GM21786 (cell line): ENCODE results near the gene TLCD3B.

Source experiments
- ATAC-seq: cut with Tn5 transposase; IDR thresholded peaks from one replicate; pipeline ENCODE4 v1.9.1; 2021; ENCODE audit not compliant: unreplicated experiment

The TLCD3B gene

DNA sequence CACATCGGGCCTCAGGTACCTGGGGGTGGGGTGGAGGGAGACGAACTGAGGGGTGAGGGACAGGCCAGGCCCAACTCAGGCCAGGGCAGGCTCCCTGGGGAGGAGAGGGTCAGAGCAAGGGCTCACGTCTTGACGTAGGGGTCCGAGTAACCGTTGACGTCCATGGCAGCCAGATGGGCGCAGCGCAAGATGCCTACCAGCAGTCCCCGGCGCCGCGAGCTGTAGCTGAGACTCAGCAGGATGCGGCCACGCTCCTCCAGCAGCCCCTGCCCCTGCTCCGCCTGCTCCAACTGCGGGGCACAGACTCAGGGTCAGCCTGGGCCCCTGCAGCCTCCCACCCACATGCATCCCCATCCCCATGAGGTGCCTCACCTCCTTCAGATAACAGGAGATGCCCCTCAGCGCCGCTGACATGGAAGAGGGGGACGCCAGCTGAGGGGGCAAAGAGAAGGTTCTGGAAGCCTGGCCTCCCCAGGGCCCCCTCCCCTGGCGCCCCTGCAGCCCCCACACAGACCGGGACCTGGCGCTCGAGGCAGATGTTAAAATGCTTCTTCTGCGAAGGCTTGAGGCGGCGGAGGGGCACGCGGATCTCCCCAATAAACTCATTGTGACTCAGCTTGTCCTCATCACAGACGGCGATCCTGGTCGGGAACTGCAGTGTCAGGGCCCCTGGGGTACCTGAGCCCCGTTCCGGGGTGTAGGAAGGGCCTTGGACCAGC, 24.3 kb downstream of the TLCD3B start:
- no peak for ATAC-seq

DNA sequence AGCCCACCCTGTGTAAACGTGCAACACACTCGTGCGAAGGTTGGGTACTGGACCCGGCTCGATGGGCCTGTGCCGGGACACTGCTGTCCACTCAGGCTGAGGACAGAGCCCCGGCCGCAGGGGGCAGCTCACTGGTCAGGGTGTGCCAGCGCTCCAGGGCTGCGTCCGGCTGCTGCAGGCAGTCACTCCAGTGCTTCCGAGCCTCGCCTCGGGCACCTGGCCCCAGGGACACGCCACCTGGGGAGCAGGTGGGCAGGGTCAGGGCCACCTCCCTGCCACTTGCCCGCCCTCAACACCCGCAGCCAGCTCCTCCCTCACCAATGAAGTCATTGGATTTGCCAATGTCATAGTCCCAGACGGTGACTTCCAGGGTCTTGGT, 25.0 kb downstream of the TLCD3B start:
- ATAC-seq = no peak

DNA sequence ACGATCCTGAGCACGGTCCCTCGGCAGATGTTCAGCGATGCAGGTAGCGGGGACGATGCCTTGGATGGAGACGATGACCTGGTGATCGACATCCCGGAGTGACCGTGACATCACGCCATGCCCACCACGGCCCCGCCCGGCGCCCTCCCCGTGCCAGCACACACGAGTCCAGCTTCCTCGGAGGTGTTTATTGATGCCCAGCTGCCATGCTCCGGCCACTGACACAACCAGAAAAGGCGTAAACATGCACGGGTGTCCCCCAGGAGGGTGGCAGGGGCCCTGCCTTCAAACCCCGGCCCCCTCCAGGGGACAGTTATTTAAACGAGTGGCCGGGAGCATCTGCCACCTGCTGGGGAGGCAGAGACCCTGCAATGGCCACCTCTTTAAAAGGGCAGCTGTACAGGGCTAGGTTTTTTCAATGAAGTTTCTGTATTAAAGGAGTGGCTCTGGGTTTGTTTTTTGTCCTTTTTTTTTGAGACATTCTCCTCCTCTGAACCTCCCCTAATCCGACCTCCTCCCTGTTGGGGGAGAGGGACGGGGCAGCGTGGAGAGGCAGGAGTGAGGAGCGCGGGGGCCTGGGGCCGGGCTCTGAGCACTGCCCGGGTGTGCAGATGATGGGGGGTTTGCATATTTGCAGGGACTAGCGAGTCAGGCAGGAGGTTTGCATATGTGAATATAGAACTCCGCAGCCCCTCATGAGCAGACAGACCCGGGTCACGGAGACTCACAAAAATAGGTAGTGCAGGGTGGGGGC, 25.6 kb downstream of the TLCD3B start:
- no peak for ATAC-seq

DNA sequence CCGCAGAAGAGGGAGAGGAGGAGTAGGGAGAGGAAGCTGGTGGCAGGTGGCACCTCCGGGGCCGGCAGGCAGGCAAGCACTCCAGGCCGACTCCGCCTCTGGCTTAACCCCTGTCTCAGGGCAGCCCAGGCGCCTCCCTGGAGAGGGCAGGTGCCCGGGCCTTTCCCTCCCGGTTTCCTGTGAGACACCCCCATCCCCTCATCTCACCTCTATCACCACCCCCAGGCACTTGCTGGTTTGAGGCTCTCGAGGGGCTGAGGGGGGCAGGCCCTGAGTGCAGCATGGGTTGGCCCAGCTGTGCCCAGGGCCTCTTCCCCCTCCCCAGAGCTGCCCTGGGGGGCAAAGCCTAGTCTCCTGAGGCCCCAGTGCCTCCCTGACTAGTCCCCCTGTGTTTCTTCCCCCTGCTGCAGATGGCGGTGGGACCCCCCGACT, 26.2 kb downstream of the TLCD3B start:
- no peak for ATAC-seq

DNA sequence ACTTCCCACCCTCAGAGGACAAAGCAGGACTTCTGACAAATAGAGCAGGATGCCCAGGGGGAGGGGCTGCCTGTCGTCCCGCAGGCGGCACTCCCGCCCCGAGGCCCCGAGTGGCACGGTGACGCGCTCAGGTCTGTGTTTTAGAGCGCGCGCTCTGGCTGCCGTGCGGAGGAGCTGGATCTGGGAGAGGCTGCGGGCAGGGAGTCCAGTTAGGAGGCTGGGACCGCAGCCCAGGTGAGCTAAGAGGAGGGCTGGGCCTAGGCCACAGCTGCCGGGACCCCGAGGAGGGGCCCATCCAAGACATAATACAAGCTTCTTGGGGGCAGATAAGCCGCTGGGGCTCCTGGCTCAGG, 26.7 kb downstream of the TLCD3B start:
- ATAC-seq = no peak

DNA sequence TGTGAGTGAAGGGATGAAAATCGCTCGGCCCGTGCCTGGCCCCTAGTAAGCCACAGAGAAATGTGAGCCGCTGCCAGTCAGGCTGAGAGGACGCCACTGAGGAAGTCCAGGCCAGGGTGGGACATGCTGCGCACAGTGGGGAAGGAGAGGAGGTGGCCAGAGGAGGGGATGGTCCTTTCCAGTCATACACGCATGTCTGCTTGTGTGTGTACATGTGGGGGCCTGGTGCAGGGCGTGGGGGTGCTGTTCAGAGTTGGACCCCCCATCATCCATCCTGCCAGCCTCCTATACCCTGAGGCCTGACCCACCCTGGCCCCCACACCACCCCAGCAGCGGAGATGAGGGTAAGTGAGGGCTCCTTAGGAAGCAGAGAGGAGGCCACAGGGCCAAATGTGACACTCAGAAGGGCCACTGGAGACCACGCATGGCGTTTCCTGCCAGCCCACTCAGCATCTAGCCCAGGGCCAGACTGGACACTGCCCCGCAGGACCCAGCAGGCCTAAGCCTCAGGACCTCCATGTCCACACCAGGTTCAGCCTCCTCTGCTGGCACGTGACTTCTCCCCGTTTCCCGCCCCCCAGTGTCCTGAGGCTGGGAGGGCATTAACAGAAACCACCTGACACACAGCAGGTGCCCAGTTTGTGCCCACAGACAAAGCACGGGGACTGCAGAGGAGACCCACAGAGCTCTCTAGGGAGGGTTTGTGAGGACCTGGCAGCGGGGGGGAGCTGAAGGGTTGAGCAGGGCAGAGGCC, 27.2 kb downstream of the TLCD3B start:
- no peak for ATAC-seq

DNA sequence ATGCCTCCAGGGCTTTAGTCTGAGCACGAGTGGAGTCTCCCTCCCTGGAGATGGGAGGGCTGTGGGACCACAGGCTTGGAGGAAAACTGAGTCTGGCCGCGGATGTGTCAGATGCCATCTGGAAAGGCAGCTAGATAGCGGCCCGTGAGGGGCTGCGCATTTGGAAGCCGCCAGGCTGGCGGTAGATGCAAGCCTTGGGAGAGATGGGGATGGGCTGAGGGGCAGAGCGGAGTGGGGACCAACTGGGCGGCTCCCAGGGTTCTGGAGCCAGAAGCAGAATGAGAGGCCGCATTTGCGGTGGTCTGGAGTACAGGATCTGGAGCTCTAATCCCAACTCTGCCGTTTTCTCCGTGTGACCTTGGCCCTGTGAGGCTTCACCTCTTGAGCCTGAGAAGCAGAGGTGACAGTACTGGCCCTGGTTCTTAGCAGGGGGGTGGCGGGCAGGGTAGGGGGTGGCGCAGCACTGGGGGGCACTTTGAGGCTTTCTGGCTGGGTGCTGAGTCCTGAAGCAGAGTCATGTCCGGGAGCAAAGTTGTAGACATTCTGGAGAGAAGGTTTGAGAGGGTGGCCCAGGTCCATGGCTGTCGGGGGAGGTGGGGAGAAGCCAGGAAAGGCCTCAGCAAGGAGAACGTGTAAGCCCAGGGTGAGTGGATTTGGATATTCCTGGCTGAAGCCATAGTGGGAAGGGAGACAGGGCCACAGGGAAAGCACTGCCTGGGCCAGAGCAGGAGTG, 28.3 kb downstream of the TLCD3B start:
- no peak for ATAC-seq

DNA sequence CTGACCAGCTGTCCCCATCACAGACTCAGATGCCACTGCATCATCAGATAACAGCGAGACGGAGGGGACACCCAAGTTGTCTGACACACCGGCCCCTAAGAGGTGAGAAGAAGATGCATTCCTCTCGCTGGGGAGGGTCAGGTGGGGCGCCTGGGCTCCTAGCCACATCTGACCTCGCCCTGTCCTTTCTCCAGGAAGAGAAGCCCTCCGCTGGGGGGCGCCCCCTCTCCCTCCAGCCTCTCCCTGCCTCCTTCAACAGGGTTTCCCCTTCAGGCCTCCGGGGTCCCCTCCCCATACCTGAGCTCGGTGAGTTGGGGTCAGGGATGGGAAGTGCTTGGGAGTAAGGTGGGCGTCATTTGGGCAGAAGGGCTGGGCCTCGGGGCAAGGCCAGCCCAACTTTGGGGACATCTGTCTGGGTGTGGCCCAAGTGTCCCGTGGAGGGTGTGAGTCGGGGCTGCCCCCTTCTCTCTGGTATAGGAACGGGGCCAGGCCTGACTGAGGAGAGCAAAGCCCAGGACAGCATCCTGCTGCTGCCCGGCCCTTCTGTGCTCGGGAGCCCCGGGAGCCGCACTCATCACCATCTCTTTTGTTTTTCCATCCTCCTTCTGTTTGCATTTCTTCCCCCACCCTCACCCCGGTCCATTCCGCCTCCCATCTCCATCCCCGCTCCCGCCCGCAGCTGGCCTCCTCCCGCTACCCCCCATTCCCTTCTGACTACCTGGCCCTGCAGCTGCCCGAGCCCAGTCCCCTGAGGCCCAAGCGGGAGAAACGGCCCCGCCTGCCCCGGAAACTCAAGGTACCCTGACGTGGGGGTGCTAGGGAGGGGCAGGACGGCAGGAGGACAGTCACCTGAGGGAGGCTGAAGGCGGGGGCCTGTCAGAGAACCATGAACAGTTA, 30.1 kb downstream of the TLCD3B start:
- no peak for ATAC-seq

DNA sequence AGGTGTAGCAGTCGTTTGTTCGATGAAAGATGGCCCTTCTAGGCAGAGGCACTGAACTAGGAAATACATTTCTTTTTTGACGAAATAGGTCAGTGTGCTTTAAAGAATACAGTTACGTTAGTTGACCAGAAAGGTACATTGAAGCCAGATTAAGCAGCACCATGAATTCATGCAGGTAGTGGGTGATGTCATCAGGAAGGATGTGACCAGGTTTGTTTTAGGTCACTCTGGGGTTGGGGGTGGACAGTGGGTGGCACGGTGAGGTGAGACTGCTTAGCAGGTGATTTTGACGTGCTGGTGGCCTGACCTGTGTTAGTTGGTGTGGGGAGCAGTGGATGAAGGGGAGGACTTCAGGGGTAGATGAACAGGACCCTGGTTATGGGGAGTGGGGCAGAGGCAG, 31.5 kb downstream of the TLCD3B start:
- ATAC-seq = no peak

DNA sequence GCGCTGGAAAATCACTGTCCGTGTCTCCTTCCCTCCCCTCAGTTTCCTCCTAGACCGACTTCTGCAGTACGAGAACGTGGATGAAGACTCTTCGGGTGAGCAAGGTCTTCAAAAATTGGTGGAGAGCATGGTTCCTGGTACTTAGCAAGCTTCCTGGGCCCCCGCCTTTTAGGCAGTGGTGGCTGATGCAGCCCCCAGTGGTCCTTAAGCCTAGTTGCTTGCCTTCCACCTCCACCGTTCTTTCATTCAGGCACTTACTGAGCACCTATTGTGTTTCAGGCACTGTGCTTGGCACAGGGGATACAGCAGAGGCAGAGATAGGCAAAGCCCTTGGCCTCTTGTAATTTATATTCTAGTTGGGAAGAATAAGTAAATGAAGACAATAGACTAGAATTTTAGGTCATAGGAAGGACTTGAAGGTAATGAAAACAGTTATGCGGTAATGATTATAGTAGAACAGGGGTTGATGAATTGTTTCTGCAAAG, 34.3 kb downstream of the TLCD3B start:
- no peak for ATAC-seq

DNA sequence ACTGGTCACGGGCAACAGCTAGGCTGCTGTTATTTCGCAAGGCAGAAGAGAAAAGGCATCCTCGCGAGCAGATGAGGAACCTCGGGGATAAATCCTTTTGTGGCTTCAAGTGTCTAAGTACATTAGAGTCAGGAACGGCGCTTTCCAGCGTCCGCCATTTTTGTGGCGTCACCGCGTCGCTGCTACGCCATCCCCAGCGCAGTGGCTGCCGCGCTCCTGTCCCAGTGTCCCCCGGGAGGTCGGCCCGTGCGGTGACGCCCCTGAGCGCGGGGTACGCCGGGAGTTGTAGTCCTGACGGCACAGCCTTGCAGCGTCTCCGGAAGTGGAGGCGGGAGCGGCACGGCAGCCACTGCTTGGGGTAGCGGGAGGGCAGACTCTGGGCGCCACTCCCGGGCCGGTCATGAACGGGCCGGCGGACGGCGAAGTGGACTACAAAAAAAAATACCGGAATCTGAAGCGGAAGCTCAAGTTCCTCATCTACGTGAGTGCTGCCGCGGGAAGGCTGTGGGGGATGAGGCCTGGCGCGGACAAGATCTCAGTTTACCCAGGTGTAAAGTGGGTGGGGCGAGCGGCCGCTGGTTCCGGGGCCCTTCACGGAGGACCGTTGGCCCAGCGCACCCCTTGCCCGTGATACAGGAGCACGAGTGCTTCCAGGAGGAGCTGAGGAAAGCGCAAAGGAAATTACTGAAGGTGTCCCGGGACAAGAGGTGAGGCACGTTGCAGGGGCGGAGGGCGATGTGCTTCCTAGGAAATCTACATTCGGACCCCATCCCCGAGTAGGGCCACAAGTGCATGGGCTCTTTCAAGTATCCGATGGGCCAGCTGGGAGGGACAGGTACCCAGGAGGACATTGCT, 34.9 kb downstream of the TLCD3B start, which contains the start of gene INO80E:
INO80E (plus strand) TSS at position 331 of the 855 bp plus-strand sequence; CDS start at position 401, 70 bp downstream.
- peak; percentile 89 for ATAC-seq

DNA sequence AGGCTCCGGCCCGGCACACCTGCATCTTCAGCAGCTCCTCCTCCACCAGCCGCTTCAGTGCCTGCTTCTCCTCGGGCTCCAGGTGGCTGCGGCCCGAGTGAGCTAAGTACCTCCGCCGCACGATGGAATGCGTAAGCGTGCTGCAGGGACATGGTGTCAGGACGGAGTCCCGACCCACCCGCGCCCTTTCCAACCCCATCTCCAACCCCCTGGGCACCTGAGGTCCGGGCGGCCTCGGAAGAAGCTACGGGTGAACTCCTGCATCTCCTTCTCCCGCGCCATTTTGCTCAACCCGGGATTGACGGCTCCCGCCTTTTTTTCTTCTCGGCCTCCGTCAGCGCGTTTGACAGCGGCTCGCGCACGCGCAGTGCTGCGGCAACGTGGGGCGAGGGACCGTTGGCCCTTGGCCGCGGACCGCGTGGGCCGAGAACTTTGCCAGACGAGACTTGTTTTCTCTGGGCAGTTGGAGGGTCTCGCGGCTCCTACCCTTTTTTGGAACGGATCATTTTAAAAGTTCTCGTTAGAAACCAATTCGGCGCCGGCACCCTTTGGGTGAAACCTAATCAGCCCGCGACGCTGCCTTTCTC, 35.7 kb downstream of the TLCD3B start, which contains the start of gene HIRIP3:
HIRIP3 (minus strand) TSS at position 294 of the 587 bp plus-strand sequence; CDS start at position 282, 12 bp downstream.
- ATAC-seq = peak; percentile 43

DNA sequence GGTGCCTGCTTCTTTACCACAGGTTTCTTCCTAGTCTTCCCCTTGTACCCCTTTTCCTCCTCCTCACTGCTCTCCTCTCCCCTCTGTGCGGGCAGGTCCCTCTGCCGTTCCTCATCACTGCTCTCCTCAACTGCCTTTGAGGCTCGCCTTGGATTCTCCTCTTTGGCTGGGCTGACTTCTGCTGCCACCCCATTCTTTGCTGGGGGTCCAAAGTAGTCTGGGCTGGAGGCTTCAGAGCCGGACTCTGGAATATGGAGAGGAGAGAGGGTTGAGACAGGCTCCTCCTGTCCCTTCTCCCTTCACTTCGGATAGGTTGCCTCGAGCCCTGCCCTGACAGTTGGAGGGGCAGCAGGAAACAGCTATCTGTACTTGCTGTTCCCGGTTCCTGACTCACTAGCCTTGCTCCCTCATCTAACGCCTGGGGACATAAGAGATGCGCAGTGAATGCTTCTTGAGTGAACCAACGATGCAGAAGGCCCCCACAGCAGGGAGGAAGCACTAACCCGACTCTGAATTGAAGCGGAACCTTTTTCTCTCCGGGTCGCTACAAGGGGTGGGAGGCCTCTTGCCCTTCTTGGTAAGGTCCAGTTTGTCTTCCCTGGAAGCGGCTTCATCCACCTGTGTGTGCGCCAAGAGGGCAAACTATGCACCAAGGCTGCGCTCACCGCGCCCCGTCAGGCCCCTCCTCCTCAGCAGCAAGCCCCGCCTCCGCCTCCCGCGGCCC, 36.3 kb downstream of the TLCD3B start:
- ATAC-seq = no peak

DNA sequence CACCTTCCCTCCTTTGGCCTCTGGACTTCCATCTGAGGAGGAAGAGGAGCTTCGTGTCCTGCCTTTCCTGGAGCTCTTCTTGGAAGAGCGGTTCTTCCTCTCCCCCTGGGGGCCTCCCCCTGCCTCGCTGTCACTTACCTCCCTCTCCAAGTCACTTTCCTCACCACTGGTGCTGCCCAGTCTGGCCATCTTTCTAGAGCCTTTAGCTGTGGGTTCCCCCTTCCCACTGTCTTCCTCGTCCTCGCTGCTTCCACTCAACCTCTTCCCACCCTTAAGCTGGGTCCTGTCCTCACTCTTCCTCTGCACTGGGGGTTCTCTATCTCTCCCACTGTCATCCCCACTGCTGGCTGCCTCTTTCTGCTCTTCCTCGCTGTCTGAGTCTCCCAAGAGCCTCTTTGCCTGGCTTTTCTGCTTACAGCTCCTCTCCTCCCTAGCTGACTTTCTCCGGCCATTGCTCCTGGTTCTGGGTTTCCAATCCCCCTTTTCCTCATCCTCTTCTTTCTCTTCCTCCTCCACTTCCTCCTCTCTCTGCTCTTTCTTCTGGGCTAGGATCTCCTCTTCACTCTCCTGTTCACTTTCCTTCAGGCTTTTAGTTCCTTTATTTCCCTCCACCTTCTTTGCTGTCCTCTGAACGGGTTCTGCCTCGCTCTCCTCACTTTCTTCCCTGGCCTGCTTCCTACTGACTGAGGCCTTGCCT, 37.0 kb downstream of the TLCD3B start:
- no peak for ATAC-seq

DNA sequence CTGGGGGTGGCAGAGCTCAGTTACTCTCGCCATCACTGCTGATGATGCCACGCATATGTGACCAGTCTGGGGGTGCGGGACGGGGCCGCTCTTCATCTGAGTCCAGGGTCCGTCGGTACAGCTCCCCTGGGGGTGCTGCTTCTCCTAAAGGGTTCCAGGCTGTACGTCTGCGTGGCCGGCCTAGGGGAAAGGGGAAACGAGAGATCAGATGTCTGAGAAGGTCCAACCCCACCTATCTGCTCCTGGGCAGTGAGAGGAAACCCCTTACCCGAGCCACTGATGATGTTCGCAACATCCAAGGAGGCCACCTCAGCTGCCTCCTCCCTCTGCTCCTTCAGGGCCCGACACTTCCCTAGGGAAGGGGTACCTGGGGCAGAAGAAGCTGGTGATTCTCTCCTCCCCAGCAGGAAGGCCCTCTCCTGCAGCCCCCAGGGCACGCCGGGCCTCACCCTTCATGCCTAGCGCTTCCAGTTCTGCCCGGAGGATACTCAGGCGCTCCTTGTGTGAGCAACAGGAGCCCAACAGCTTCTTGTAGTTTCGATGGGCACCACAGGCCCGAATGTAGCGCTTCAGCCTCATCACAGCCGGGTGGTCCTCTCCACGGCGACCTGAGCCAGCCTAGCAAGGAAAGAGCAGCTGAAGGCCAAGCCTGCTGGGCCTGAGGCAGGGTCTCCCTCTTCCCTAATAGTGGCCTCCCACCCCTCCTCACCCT, 37.7 kb downstream of the TLCD3B start:
- no peak for ATAC-seq

DNA sequence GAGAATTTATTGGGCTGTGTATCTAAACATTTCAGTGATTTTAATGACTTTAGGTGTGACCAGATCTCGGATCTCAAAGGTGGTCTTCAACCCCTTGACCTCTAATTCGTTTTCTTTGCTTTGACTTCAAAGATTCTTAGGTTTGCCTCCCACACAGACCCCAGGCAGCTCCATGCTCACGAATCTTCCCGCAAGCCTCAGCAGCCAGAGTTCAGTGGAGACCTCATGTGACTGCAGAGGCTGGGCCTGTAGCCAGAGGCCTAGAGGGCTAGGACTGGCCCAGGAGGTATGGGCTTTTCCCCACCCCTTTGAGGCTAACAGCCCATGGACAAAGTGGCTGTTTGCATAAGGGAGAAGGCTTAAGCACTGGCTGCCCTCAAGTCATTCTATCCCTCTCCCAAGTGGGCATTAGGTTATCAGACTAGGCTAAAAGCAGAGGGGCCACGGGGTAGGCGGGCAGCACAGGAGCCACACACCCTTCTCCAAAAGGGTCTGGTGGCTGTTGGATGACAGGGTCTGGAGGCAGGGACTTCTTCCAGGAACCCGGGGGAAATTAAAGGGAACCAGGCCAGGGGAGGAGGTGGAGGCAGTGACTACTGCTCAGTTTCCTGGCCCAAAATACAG, 38.6 kb downstream of the TLCD3B start:
- ATAC-seq = no peak
